Prostate gland (tissue), 2 donors: ENCODE data around the gene BANK1.

Source experiments
- CTCF ChIP-seq, 4 experiments: fragments of 200-600 bp in 2 of 4; fragments of 450-650 bp in 2 of 4; sonication (generic) in 2 of 4; IDR thresholded peaks; 1 replicate in 3 of 4; 2 replicates in 1 of 4; pipeline ENCODE4 v1.5.1; 2016 to 2019; ENCODE audit warnings: antibody characterized with exemption in 4 of 4, mild to moderate bottlenecking in 2 of 4, moderate library complexity in 2 of 4
- POLR2A ChIP-seq: fragments of 450-650 bp; IDR thresholded peaks from one replicate; pipeline ENCODE4 v1.6.1; 2016; ENCODE audit warnings: antibody characterized with exemption, mild to moderate bottlenecking
- POLR2AphosphoS5 ChIP-seq: sonication (generic); formaldehyde crosslinking; IDR thresholded peaks from one replicate; pipeline ENCODE4 v1.6.1; 2017; ENCODE audit warnings: antibody characterized with exemption

GRCh38 chr4:101952985-101953384 is 162.5 kb downstream of the BANK1 start:
- TF ChIP-seq CTCF (IDR thresholded peaks at IDR 0.05) = no peak
- TF ChIP-seq POLR2A = no peak
- TF ChIP-seq POLR2AphosphoS5 = no peak
